SK-N-MC (cell line): Measurements from ENCODE around the gene TRANK1.

Source experiments
- EZH2 ChIP-seq: fragments of 200-600 bp; sonication (generic); IDR thresholded peaks from one replicate; pipeline ENCODE4 v1.6.1; 2017; ENCODE audit warnings: antibody characterized with exemption
- POLR2AphosphoS5 ChIP-seq: IDR thresholded peaks from 2 replicates; pipeline ENCODE4 v1.6.1; 2012; ENCODE audit warnings: mild to moderate bottlenecking, low read depth, low read length, borderline replicate concordance

- TF ChIP-seq EZH2 = no peak
- TF ChIP-seq POLR2AphosphoS5 = no peak; the same call in 1 of the 2 replicates
These were observed 49.1 kb downstream of the TRANK1 start for GRCh38 chr3:36895496-36896409.
